ENCODE measurements around the gene DOCK10.

DNA sequence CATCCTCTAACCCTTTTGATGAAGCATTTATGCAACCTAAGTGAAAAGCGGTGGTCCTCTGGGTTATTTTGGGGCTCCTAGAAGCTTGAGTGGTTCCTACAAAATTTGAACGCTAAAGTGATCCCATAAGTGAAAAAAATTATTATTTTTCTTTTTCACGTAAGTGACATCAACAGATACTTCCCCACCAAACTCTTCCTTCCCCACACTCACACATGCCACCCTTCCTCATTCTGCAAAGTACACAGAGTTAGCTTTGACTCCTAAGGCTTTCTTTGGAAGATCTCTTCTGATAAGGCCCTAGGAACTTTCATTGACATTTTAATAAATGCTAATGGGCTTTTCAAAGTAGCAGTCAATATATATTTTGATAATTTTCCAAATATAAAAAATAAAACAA lies 109.7 kb downstream of the DOCK10 start:
- TF ChIP-seq CTCF (IDR thresholded peaks at IDR 0.05; ENCODE audit: low read depth, low read length), result no peak
- TF ChIP-seq POLR2A (IDR thresholded peaks at IDR 0.05; ENCODE audit: extremely low read depth, insufficient read length), result no peak
- no peak for TF ChIP-seq MYC (IDR thresholded peaks at IDR 0.05; ENCODE audit: low read depth, low read length)
